GM18508 (cell line): Measurements from ENCODE around the gene G6PC1.
"Not testable (repeated sequence)": the region's sequence is repeated elsewhere in the genome, so short reads cannot be mapped to it uniquely, and the experiment has no call there.

Experiments used
- ATAC-seq: cut with Tn5 transposase; IDR thresholded peaks from one replicate; pipeline ENCODE4 v1.9.1; 2021; ENCODE audit warnings: moderate number of reproducible peaks; ENCODE audit not compliant: insufficient read depth, unreplicated experiment

The G6PC1 gene

DNA sequence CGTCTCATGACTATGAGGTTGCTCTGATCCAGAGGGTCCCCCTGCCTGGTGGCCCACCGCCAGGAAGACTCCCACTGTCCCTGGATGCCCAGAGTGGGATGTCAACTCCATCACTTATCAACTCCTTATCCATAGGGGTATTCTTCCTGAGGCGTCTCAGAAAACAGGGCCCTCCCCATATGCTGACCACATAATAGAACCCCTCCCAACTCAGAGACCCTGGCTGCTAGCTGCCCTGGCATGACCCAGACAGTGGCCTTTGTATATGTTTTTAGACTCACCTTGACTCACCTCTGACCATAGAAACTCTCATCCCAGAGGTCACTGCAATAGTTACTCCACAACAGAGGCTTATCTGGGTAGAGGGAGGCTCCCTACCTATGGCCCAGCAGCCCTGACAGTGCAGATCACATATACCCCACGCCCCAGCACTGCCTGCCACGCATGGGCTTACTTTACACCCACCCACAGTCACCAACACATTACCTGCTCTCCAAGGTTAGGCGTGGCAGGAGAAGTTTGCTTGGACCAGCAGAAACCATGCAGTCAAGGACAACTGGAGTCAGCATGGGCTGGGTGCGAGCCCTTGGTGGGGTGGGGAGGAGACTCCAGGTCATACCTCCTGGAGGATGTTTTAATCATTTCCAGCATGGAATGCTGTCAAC is 2.3 kb upstream of the G6PC1 start:
- ATAC-seq, result no peak

DNA sequence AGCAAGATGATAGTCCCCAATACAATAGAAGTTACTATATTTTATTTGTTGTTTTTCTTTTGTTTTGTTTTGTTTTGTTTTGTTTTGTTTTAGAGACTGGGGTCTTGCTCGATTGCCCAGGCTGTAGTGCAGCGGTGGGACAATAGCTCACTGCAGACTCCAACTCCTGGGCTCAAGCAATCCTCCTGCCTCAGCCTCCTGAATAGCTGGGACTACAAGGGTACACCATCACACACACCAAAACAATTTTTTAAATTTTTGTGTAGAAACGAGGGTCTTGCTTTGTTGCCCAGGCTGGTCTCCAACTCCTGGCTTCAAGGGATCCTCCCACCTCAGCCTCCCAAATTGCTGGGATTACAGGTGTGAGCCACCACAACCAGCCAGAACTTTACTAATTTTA is 618 bp upstream of the G6PC1 start:
- ATAC-seq, result not testable (repeated sequence)

DNA sequence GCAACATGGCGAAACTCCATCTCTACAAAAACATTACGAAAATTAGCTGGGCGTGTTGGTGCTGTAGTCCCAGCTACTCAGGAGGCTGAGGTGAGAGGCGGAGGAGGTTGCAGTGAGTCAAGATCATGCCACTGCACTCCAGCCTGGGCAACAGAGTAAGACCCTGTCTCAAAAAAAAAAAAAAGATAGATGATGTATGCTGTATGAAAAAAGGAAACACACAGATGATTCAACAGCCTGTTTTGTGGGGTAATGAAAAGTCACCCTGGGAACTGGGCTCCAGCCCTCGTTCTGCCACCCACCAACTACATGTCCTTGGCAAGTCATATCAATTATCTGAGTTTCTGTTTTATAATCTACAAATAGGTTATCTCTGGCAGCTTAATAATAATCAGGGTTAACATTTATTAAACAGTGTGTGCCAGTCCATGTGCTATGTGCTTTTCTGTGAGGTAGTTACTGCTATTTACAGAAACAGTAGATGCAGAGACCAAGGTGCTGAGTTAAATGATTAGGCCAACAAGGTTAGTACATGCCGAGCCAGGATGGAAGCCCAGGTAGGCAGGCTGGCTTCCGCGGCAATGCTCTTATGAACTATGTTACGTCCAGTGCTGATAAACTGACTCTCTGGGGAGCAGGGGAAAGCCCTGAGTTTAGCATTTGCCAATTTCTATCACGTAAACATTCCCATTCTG is 1.1 kb downstream of the G6PC1 start:
- no peak for ATAC-seq

DNA sequence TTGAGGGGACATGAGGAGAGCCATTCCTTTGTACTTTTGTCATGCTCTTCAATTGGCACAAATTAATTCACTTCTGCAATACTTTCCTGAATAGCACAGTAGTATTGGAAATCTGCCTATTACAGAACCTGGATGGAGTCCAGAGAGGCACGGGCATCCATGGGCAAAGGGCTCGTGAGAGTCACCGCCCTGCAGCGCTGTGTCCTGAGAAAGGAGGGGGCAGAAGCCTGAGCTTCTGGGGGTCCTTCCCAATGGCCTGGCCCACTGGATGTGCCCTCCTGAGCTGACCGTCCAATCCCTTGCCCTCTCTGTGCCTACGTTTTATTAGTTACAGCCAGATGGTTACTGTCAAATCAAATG is 3.5 kb downstream of the G6PC1 start:
- ATAC-seq, result no peak

DNA sequence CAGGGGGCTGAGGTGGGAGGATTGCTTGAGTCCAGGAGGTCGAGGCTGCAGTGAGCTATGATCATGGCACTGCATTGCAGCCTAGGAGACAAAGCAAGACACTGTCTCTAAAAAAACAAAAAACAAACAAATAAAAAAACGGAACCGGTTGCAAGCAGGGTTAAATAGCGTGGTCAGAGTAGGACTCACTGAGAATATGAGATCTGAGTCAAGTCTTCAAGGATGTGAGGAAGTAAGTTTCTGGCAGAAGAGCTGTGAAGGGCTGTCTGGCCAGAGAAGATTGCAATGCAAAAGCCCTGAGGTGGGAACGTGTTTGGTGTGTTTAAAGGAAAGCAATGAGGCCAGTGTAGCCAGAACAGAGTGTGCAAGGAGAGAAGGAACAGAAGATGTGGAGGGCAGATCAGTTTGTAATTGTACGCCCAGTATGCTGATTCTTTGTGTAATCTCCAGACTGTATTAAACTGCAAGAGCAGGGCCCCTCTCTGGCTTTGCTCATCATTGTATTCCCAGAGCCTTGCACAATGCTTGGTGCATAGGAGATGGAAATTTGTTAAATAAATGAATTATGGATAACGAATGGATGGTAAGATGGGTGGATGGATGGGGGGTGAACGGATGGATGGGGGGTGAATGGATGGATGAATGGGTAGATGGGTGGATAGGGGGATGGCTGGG is 6.3 kb downstream of the G6PC1 start:
- no peak for ATAC-seq

DNA sequence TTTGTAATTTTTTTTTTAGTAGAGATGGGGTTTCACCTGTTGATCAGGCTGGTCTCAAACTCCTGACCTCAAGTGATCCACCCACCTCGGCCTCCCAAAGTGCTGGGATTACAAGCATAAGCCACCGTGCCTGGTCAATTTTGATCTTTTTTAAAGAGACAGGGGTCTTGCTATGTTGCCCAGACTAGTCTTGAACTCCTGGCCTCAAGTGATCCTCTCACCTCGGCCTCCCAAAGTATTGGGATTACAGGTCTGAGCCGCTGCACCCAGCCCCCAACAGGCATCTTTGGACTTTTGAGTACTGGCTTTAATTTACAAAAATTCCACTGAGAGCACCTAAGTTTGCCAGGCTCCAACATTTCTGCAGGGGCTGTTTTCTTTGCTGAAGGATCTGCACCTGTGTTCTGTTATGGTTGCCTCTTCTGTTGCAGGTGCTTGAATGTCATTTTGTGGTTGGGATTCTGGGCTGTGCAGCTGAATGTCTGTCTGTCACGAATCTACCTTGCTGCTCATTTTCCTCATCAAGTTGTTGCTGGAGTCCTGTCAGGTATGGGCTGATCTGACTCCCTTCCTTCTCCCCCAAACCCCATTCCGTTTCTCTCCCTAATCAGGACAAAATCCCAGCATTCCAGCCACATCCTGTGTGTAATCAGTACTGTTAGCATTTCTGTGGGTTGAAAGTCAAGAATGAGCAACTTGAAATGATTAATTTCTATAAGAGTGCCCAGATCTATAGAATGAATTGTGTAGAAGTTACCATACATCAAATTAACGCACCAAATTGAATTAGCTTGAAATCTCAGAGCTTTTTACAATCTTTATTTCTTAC is 8.5 kb downstream of the G6PC1 start:
- ATAC-seq, result no peak

DNA sequence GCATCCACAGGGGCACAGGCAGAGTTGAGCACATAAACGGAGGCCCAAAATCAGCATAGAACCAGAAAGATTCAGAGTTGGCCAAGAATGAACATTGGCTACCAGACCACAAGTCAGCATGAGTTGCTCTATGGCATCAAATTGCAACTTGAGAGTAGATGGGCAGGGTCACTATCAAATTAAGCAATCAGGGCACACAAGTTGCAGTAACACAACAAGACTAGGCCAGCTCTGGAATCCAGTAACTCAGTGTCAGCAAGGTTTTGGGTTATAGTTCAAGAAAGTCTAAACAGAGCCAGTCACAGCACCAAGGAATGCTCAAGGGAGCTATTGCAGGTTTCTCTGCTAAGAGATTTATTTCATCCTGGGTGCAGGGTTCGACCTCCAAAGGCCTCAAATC is 12.9 kb downstream of the G6PC1 start:
- no peak for ATAC-seq

DNA sequence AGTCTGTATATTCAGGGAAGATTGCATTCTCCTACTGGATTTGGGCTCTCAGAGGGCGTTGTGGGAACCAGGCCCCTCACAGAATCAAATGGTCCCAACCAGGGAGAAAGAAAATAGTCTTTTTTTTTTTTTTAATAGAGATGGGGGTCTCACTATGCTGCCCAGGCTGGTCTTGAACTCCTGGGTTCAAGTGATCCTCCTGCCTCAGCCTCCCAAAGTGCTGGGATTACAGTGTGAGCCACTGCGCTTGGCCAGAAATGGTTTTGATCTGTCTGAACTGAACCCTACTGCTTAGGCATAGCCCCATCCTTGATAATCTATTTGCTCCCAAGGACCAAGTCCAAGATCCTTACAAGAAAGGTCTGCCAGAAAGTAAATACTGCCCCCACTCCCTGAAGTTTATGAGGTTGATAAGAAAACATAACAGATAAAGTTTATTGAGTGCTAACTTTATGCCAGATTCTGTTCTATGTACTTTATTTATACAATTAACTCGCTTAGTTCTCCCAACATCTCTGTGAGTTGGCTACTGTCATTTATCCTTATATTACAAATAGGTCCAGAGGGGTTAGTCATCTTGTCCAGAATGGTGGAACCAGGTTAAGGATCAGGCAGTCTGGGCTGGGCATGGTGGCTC is 13.5 kb downstream of the G6PC1 start:
- no peak for ATAC-seq

DNA sequence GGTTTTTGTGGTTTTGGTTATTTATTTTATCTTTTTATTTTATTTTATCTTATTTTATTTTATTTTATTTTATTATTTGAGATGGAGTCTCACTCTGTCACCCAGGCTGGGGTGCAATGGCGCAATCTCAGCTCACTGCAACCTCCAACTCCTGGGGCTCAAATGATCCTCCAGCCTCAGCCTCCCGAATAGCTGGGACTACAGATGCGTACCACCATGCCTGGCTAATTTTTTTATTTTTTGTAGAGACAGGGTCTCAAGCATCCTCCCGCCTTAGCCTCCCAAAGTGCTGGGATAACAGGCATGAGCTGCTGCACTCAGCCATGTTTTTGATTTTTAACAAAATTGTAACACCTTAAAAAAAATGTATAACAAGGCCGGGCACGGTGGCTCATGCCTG is 14.7 kb downstream of the G6PC1 start:
- not testable (repeated sequence) for ATAC-seq

DNA sequence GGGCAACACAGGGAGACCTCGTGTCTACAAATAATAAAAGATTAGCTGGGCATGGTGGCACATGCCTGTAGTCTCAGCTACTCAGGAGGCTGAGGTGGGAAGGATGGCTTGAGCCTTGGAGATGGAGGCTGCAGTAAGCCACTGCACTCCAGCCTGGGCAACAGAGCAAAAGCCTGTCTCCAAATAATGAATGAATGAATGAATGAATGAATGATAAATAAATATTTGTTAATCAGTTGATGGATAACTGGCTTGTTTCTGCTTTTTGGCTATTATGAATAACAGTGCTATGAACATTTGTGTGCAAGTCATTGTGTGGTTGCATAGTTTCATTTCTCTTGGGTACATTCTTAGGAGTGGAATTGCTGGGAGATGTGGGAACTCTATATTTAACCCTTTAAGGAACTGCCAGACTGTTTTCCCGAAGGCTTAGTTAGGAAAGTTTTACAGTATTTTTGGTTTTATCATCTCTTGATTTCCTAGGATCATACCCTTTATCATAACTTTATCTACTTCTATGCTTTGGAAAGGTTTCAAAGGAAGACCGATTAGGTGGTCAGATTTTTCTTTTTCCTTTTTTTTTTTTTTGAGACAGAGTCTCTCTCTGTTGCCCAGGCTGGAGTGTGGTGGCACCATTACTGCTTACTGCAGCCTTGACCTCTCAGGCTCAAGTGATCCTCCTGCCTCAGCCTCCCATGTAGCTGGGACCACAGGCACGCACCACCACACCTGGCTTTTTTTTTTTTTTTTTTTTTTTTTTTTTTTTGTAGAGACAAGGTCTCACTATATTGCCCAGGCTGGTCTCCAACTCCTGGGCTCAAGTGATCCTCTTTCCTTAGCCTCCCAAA is 16.0 kb downstream of the G6PC1 start:
- not testable (repeated sequence) for ATAC-seq

DNA sequence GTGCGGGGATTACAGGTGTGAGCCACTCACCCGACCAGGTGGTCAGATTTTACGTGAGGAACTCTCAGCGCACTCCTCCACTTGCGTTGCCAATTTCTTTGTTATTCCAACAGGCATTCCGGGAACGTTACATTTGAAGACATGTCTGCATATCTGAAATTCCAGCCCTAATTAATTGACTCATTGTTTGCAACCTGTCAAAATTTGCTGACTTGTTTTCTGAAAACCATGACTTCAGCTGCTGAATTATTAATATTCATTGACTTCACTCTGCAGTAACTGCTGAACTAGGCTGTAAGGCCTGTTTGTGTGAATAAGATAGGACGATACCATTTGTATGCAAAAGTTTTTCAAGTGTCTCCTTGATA is 16.6 kb downstream of the G6PC1 start:
- ATAC-seq, result no peak

DNA sequence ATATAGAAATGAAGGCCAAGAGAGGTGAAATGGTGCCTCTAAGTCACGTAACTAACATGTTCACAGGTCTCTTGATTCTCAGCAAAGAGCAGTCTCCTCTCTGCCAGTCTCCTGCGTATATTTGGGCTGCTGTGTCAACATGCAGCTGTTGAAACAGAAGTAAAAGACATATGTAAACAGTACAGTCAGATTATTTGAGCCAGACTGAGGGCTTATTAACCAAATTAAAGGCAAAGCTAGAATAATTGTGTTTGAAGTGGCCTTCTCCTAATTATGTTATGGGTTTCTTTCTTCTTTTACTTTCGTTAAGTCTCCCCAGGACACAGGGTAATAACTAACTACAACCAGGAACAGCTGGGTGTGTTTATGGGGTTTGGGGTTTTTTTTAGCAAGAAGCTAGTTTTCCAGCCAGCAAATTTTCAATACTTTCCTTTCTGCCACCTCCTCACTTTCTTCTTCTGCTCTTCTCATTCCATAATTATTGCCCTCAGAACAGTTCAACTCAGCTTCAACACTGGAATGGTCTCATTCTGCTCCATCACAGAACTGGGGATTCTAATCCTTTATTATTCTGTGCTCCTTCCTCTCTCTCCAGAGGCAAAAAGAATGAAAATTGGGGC is 18.4 kb downstream of the G6PC1 start:
- ATAC-seq, result no peak

DNA sequence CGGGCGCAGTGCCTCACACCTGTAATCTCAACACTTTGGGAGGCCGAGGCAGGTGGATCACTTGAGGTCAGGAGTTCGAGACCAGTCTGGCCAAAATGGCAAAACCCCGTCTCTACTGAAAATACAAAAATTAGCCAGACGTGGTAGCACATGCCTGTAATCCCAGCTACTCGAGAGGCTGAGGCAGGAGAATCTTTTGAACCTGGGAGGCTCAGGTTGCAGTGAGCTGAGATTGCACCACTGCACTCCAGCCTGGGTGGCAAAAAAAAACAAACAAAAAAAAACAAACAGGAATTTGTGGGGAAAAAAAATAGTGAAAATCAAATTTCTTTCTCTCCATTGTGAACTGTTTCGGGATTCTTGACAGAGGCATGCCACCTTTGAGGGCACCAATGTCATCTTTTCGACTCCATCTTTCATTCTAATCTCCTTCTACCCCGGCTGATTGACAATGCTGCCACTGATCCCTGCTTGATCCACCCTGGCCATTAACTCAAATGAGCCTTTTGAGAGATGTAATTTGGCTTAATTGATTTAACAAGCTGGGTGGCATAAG is 19.0 kb downstream of the G6PC1 start:
- ATAC-seq, result not testable (repeated sequence)

DNA sequence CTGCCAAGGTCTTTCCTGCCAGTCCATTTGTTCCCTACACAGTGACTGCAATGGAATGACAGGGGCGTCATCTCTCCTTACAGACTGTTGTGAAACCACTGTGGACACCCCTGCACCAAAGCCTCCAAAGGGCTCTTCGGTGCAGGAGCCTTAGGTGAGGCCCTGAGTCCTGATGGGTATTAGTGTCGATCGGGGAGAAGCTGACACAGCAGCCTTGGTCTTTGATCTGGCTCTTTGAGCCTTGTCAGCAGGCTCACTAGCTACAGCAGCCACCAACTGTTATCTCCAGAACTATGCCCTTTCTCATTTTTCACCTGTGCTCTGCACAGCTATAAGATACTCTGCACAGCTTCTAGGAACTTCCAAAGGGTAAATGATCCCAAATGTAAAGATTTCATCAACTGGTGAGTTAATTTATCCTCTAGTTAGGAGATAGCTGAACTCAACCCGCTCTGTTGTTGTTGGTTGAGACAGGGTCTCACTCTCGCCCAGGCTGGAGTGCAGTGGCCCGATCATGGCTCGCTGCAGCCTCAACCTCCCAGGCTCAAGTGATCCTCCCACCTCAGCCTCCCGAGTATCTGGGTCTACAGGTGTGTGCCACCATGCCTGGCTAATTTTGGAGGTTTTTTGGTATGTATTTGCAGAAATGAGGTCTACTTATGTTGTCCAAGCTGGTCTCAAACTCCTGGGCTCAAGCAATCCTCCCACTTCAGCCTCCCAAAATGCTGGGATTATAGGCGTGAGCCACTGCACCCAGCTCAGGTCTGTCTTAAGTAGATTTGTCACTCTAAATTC is 19.7 kb downstream of the G6PC1 start:
- ATAC-seq, result no peak

DNA sequence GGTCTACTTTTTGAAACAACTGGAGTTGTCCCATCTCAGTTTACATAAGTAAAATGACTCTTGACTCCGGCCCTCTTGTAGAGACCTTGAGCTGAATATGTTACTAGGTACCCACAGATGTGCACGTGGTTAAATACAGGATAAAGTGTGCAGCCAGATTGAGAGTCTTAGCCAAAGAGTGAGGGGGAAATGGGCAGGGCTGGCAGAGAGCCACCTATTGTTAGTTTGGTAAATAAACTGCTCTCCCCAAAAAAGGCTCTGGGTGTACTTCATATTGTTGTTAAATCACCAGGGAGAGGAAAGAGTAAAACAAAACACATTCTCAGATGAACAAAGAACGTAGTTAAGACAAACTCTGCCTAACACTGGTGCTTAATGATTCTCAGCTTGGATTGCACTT is 20.3 kb downstream of the G6PC1 start:
- no peak for ATAC-seq

DNA sequence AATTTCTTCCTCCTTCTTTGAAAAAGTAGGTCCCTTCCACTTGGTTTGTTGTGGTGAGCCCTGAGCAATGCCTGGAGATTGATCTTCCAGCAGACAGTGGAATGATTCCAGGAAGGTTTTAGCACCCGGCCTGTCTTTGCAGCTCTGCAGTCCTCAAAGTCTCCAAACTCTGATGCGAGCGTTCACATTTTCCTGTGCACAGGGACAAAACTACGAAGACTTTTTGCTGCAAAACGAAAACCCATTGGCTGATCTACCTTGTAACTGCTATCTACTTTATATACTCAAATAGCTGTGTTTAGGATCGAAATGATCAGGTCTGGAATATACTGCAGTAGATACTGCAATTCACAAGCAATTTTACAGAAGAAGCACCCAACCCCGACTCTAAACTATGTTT is 21.7 kb downstream of the G6PC1 start:
- no peak for ATAC-seq

DNA sequence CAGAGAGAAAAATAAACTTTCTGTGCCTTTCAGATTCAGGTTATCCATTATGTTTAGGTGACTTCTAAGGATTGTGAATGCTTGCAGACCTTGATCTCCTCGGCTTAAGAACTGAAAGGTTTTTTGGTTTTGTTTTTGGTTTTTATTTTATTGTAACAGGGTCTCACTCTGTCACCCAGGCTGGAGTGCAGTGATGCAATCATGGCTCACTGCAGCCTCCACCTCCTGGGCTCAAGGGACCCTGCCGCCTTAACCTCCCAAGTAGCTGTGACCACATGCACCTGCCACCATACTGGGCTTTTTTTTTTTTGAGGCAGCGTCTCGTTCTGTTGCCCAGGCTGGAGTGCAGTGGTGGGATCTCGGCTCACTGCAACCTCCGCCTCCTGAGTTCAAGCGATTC is 22.9 kb downstream of the G6PC1 start:
- ATAC-seq, result not testable (repeated sequence)

DNA sequence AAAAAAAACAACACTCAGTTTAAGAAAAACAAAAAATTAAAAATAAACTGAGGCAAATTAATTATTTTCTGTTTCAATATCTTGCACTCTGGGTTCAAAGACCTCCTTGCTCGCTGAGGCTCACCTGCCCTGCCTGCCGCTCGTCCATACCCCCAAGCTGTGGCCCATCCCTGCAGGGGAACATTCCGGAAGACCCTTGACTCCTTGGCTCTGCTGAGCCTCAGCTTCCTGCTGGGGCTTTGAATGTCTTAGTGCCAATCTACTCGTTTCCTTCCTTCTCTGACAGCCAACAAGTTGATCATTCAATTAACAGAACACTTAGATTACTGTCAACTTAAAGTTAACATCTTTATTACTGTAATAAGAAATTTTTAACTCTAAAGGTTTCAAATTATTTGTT is 24.3 kb downstream of the G6PC1 start:
- no peak for ATAC-seq
